Gastroesophageal sphincter (tissue), 4 donors: ENCODE results near the gene MRPL30. TPM values are rescaled to one million over a fixed set of nuclear protein-coding genes. Genes with fewer than 3 reads are reported as not detected.
"Not testable (repeated sequence)": the region's sequence is repeated elsewhere in the genome, so short reads cannot be mapped to it uniquely, and the experiment has no call there.

Experiments
- ATAC-seq: fragments of 150-250 bp; one replicate; pipeline ENCODE4 v1.9.1; 2016; ENCODE audit warnings: mild to moderate bottlenecking, moderate library complexity
- H3K27ac ChIP-seq, 4 donors: fragments of 200-600 bp; sonication (generic) in 3 of 4; 1 replicate in 3 of 4; 2 replicates in 1 of 4; pipeline ENCODE4 v1.5.1; 2016 to 2019
- H3K27me3 ChIP-seq: fragments of 200-600 bp; sonication (generic); one replicate; pipeline ENCODE4 v1.5.1; 2019
- H3K36me3 ChIP-seq, 2 donors: fragments of 200-600 bp; sonication (generic); one replicate each; pipeline ENCODE4 v1.5.1; 2019; ENCODE audit warnings: control low read depth in 1 of 2
- H3K4me1 ChIP-seq, 3 donors: fragments of 200-600 bp; sonication (generic); 1 replicate in 2 of 3; 2 replicates in 1 of 3; pipeline ENCODE4 v1.5.1; 2016 to 2019; ENCODE audit warnings: control low read depth in 2 of 3
- H3K4me3 ChIP-seq, 2 donors: fragments of 200-600 bp; sonication (generic); one replicate each; pipeline ENCODE4 v1.5.1; 2019; ENCODE audit warnings: mild to moderate bottlenecking in 1 of 2, moderate library complexity in 1 of 2
- H3K9me3 ChIP-seq, 3 donors: fragments of 200-600 bp; sonication (generic); one replicate each; pipeline ENCODE4 v1.5.1; 2017 to 2019; ENCODE audit warnings: control low read depth in 2 of 3
- EP300 ChIP-seq: sonication (generic); formaldehyde crosslinking; IDR thresholded peaks from one replicate; pipeline ENCODE4 v1.6.1; 2017; ENCODE audit warnings: antibody characterized with exemption, mild to moderate bottlenecking
- POLR2A ChIP-seq, 2 donors: fragments of 450-650 bp; IDR thresholded peaks; one replicate each; pipeline ENCODE4 v1.6.1; 2017; ENCODE audit warnings: antibody characterized with exemption in 2 of 2, mild to moderate bottlenecking in 2 of 2, moderate library complexity in 1 of 2
- POLR2AphosphoS5 ChIP-seq: sonication (generic); formaldehyde crosslinking; IDR thresholded peaks from one replicate; pipeline ENCODE4 v1.6.1; 2017; ENCODE audit warnings: antibody characterized with exemption
- WGBS, 2 donors: methylation state at CpG; one replicate each; pipeline ENCODE4 v1.1.5; 2018; ENCODE audit warnings: low coverage in 1 of 2; 5-methylcytosine and 5-hydroxymethylcytosine counted together
- total RNA-seq, 4 donors: library from RNA; depleted of rRNA; stranded (reverse); fragments of >200 nt; gene quantifications; one replicate each; pipeline ENCODE4 v1.1.0, GENCODE V29; 2016
- TF ChIP-seq, protein P1 (sequence below), 4 experiments: fragments of 200-600 bp in 2 of 4; fragments of 450-650 bp in 2 of 4; sonication (generic) in 1 of 4; IDR thresholded peaks; one replicate each; pipeline ENCODE4 v1.5.1; 2017 to 2019; ENCODE audit warnings: antibody characterized with exemption in 4 of 4, mild to moderate bottlenecking in 2 of 4, moderate library complexity in 2 of 4

MRPL30 gene
- 10 to 100 TPM; 20.2 to 29.8 (median 27.1) TPM for total RNA-seq

DNA sequence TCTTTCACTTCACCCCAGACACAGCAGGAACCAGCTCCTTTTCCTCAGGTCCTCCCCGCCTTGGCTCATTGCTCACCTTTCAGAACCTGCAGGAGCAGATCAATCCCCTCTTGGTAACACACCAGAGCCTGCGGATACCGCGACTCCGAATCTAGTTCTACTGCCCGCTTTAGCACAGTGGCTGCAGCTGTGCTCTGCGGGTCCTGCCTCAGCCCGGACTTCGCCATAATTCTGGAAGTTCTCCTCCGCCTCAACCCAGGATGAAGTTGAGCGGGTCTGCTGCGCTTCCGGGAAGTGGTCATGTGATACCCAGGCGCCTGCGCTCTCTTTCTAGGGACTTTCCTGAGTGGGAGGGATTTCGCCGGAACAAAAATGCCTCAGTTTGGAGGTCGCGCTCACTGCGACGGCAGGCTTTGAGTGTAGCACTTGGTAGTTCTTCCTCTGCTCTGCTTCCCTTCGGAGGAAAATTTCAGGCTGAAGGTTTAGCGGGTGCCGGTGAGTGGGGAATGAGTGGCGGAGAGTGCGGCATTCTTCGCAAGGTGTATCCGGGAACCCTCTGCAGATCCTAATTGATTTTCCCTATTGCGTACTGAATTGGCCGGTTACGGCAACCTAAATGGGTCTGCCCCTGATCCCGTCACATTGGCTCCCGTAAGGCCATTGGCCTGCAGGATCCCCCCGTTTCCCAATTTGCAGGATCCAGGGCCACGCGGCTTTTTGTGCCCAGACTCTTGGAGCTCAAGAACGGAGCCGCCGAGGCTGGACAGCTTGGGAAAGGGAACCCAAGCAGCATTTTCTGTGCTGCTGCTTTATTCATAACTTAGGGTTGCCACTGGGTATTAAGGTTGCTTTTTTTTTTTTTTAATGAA lies at the start of gene MRPL30, which contains the start of gene MITD1:
Gene MRPL30 (plus strand): TSS at position 430 of the 869 bp plus-strand sequence. CDS start 5,020 bp downstream, outside the sequence.
Gene MITD1 (minus strand): TSS at position 304 of the 869 bp plus-strand sequence. CDS start 77 bp downstream, at position 227.
- H3K9me3 ChIP-seq = no peaks in the 10 kb centered on the region
- no peaks in the 10 kb centered on the region for H3K36me3 ChIP-seq
- no peaks in the 10 kb centered on the region for H3K27me3 ChIP-seq
- H3K4me1 ChIP-seq = peaks cover 0 to 57% (median 25%) of the 10 kb centered on the region in 3 donors
- TF ChIP-seq EP300 (no peak), POLR2A (IDR thresholded peaks at IDR 0.05) (peak; percentile 30 to 40), POLR2AphosphoS5 (peak; percentile 76)
- H3K4me3 ChIP-seq = peak within 1 kb of the TSS; percentile 87 to 92
- ATAC-seq = peak; percentile 96
- WGBS, 2 donors = 0 to 1% methylated on average over 13 to 15 of the region's 39 CpGs
- peak within 1 kb of the TSS; percentile 62 to 81 (median 78) for H3K27ac ChIP-seq

DNA sequence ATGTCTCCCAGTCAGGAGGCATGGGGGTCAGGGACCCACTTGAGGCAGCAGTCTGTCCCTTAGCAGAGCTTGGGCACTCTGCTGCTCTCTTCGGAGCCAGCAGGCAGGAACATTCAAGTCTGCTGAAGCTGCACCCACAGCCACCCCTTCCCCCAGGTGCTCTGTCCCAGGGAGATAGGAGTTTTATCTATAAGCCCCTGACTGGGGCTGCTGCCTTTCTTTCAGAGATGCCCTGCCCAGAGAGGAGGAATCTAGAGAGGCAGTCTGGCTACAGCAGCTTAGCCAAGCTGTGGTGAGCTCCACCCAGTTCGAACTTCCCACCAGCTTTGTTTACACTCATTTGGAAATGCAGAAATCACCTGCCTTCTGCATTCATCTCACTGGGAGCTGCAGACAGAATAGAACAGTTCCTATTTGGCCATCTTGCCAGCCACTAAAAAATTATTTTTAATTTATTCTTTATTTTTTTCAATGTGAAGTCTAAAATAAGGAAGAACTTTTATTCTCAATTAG lies 45.9 kb upstream of the MRPL30 start:
- 85% methylated on average over 2 of the region's 2 CpGs; no CpG with 5 or more reads in 1 of the 2 donors for WGBS, 2 donors

DNA sequence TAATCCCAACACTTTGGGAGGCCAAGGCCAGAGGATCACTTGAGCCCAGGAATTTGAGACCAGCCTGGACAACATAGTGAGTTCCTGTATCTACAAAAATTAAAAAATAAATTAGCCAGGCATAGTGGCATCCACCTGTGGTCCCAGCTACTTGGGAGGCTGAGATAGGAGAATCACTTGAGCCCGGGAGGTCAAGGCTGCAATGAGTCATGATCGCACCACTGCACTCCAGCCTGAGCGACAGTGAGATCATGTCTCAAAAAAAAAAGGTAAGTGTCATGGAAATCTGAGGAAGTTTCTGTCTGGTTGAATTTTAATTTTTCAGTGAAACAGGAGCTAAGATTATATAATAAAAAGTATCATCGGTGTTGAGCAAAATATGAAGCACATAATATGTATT lies 42.0 kb upstream of the MRPL30 start:
- no peaks in the 10 kb centered on the region for H3K27me3 ChIP-seq
- H3K27ac ChIP-seq = no peak overlapping the region
- no peak for ATAC-seq
- whole genome bisulfite sequencing, 2 donors = 97 to 100% methylated on average over 4 of the region's 4 CpGs
- no peaks in the 10 kb centered on the region for H3K36me3 ChIP-seq
- TF ChIP-seq EP300 = no peak
- TF ChIP-seq, protein P1, sequence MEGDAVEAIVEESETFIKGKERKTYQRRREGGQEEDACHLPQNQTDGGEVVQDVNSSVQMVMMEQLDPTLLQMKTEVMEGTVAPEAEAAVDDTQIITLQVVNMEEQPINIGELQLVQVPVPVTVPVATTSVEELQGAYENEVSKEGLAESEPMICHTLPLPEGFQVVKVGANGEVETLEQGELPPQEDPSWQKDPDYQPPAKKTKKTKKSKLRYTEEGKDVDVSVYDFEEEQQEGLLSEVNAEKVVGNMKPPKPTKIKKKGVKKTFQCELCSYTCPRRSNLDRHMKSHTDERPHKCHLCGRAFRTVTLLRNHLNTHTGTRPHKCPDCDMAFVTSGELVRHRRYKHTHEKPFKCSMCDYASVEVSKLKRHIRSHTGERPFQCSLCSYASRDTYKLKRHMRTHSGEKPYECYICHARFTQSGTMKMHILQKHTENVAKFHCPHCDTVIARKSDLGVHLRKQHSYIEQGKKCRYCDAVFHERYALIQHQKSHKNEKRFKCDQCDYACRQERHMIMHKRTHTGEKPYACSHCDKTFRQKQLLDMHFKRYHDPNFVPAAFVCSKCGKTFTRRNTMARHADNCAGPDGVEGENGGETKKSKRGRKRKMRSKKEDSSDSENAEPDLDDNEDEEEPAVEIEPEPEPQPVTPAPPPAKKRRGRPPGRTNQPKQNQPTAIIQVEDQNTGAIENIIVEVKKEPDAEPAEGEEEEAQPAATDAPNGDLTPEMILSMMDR (IDR thresholded peaks at IDR 0.05) = no peak
- no peak for TF ChIP-seq POLR2AphosphoS5
- no peak for TF ChIP-seq POLR2A (IDR thresholded peaks at IDR 0.05)
- peaks cover 0 to 17% (median 0%) of the 10 kb centered on the region in 3 donors for H3K4me1 ChIP-seq
- H3K9me3 ChIP-seq = no peaks in the 10 kb centered on the region
- no peak overlapping the region for H3K4me3 ChIP-seq

More for the DNA sequence above, 45.9 kb upstream of the MRPL30 start:
- H3K36me3 ChIP-seq, H3K4me1 ChIP-seq, H3K27me3 ChIP-seq, H3K27ac ChIP-seq, ATAC-seq, H3K4me3 ChIP-seq: not testable (repeated sequence)
- H3K9me3 ChIP-seq = peaks cover 0 to 21% (median 0%) of the 10 kb centered on the region in 3 donors

DNA sequence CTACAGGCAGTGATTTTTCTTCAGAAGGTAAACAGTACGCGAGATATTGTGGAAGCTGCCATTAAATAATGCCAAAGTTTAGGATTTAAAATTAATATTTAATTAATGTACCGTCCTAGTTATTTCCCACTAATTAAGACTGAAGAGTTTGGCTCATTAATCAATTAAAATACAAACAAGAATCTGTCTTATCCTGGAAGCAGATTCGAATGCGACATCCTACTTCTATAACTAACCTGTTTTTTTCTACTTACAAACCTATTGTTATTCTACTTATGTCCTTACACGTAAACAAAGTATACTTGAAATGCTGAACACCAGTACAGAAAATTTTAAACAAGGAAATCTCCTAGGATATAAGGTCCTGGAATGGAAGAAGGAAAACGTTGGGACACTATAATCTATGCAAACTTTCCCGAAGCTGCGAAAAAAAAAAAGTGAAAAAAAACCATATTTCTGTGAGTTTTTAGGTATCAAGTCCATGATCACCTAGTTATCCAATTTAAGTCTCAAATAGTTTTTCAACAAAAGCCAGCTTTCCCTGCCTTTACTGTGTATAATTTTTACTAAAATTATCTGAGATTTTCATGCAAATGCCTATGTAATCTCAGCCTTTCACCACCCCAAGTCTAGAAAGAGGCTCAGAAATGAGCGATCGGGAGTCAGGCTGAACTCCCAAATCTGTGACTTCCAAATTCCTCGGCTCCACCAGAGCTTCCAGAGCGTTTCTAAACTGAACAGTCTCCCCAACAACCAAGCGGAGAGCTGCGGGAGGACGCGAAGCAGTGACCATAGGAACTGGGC lies 40.7 kb upstream of the MRPL30 start:
- Histone ChIP-seq H3K27ac (peak overlapping the region in 3 of 4 donors; percentile 85 to 89 (median 85)), H3K36me3 (no peaks in the 10 kb centered on the region), H3K27me3 (no peaks in the 10 kb centered on the region), H3K4me1 (peaks cover 0 to 17% (median 0%) of the 10 kb centered on the region in 3 donors), H3K4me3 (peak overlapping the region; percentile 80 to 96), H3K9me3 (no peaks in the 10 kb centered on the region)
- WGBS, 2 donors = 24 to 27% methylated on average over 12 to 13 of the region's 17 CpGs
- no peak for TF ChIP-seq POLR2AphosphoS5
- TF ChIP-seq POLR2A (IDR thresholded peaks at IDR 0.05) = no peak
- TF ChIP-seq, protein P1 (IDR thresholded peaks at IDR 0.05) = no peak
- TF ChIP-seq EP300 = no peak
- ATAC-seq = no peak

DNA sequence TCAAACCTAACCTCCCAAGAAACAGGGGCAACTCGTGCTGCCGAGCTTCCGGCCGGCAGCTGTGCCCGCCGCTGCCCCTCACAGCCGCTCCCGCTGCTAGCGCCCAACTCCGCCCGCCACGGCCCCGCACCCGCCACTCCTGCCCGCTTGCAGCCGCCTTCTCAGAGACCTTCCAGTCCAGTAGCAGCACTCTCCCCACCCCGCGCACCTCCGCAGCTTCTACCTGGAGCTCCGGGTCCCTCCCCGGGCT lies 40.2 kb upstream of the MRPL30 start:
- peak; percentile 50 to 51 for TF ChIP-seq POLR2A (IDR thresholded peaks at IDR 0.05)
- TF ChIP-seq, protein P1 (IDR thresholded peaks at IDR 0.05) = no peak
- Histone ChIP-seq H3K36me3 (no peaks in the 10 kb centered on the region), H3K4me3 (peak overlapping the region; percentile 80 to 96), H3K4me1 (peaks cover 0 to 17% (median 0%) of the 10 kb centered on the region in 3 donors), H3K27me3 (no peaks in the 10 kb centered on the region), H3K27ac (peak overlapping the region in 3 of 4 donors; percentile 85 to 89 (median 85)), H3K9me3 (no peaks in the 10 kb centered on the region)
- peak; percentile 72 for ATAC-seq
- no CpG with 5 or more reads among the region's 21 CpGs for WGBS, 2 donors
